GM18499 (cell line): Measurements from ENCODE around the gene RAB28.
A peak's percentile ranks its signal among the peaks of the same experiment; 100 is the strongest.

Source experiments
- ATAC-seq: cut with Tn5 transposase; IDR thresholded peaks from one replicate; pipeline ENCODE4 v1.9.1; 2021; ENCODE audit warnings: moderate number of reproducible peaks; ENCODE audit not compliant: insufficient read depth, unreplicated experiment

The RAB28 gene

GRCh38 chr4:13484122-13484748 is at the start of gene RAB28:
Gene RAB28, minus strand, starts transcription at chr4:13484340.
- ATAC-seq, result peak; percentile 88

GRCh38 chr4:13531625-13531998 is 47.5 kb upstream of the RAB28 start:
- no peak for ATAC-seq

DNA sequence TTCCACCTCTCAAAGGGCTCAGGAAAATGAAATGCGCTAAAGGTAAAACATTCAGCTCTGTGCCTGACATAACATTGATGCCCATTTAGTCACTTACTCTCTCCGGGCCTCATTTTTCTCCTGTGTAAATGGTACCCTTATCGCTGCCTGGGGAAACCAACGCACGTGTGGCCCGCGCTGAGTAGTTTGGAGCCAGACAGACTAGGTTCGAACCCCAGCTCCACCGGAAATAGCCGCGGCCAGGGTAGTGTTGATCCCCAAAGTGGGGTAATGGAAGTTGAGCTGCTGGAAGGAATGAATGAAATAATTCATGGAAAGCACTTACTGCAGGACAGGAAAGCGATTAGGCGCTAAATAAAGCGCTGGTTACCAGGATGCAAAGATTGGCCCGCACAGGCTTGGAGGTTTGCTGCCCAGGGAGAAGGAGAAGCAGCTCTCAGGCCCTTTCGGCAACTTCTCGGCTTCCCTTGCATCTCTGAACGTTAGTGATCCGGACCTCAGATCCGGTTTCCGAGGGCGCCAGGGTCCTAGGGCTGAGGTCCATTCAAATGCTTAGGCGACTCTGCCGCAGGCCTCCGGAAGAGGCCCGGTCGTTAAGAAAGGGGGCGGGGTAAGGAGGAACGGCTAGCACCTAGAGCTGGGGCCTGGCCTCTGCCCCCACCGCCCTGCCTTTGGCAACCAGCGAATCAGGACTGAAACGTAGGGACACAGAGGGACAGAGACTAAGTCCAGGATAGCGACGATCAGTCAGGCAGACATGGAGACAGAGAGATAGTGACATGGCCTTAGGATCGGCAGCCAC is 46.9 kb upstream of the RAB28 start:
- no peak for ATAC-seq

- no peak for ATAC-seq
Measured at GRCh38 chr4:13529128-13529919, 45.2 kb upstream of the RAB28 start.

- no peak for ATAC-seq
Measured at GRCh38 chr4:13528821-13529127, 44.6 kb upstream of the RAB28 start.

GRCh38 chr4:13527981-13528820 is 44.1 kb upstream of the RAB28 start:
- ATAC-seq, result peak; percentile 79

DNA sequence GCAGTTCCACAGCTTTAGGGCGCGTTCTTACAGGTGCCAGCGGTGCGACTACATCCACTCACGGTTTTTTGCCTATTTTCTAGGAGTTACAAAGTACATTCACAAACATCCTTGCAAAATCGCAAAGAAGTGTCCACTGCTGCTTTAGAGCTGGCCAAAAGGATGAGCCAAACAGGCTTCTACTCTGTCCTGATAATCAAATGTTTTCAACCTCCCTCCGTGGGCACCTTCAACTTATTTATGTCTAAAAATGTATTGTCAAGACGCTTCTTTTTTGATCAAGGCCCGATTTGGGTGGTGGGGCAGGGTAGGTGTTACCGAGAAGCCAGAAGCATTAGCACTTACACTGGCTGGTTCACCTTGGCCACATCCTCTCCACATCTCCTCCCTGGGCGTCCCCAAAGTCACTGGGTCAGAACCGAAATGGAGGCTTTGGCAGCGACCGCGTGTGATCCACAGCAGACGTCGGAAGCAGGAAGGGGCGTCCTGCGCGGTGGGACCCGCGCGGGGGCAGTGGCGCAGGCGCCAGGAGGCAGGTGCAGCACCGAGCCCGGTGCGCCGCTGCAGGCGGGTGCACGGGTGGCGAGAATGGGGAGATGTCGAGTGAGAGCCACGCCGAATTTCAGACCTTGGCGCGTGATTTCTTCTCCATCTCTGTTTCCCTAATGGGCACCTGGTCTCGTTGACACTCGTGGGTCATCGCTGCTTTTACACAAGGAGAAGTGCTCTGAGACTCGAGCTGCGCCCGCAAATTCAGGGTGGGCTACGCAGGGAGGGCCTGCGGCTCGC is 43.2 kb upstream of the RAB28 start:
- no peak for ATAC-seq

- no peak for ATAC-seq
Measured at GRCh38 chr4:13526658-13527057, 42.5 kb upstream of the RAB28 start.

DNA sequence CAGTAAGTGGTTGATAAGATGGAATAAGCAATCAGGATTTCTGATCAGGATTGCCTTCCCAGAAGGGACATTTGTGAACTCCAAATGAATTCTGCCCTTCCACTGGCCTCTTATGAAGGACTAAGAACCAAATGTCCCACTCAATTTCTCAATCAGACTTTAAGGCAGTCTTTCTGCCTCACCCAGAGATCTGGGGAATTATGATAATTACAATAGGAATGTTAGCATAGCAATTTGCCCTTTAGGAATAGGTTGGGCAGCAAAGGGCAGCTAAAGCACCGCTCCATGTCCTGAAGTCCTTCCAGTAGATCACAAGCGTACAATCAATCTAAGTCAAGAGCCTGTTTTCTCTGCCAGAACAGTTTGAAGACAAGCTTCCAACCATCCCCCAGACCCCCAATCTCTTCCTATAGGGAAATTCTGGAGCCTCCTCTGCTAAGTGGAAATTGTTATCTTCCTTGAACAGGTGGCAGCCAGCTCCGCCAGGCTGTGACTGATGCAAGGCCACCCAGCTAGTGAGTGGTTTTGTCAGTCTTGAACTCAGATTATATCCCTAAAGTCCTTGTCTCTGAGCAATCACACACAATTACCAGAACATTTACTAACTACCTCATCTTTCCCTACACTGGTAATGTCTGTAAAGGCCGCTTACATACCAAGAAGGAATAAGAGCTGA is 41.6 kb upstream of the RAB28 start:
- no peak for ATAC-seq

- ATAC-seq, result no peak
Measured at GRCh38 chr4:13524504-13525243, 40.5 kb upstream of the RAB28 start.

- no peak for ATAC-seq
Measured at GRCh38 chr4:13523591-13524503, 39.7 kb upstream of the RAB28 start.

DNA sequence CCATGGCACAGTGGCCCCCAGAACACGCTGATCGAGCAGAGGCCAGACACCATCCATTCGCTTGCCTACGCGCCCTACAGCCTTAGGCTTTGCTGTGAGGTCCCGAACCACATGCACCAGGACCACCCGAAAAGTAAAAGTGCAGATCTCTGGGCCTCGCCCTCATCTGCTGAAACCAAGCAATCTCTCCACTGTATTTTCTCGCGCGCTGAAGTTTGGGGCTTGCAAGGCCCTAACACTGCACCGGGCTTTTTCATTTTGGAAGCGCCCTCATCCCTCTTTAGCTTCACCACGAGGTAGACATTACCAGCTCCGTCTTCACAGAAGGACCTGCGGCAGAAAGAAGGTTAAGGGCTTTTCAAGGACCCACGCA is 39.0 kb upstream of the RAB28 start:
- no peak for ATAC-seq

DNA sequence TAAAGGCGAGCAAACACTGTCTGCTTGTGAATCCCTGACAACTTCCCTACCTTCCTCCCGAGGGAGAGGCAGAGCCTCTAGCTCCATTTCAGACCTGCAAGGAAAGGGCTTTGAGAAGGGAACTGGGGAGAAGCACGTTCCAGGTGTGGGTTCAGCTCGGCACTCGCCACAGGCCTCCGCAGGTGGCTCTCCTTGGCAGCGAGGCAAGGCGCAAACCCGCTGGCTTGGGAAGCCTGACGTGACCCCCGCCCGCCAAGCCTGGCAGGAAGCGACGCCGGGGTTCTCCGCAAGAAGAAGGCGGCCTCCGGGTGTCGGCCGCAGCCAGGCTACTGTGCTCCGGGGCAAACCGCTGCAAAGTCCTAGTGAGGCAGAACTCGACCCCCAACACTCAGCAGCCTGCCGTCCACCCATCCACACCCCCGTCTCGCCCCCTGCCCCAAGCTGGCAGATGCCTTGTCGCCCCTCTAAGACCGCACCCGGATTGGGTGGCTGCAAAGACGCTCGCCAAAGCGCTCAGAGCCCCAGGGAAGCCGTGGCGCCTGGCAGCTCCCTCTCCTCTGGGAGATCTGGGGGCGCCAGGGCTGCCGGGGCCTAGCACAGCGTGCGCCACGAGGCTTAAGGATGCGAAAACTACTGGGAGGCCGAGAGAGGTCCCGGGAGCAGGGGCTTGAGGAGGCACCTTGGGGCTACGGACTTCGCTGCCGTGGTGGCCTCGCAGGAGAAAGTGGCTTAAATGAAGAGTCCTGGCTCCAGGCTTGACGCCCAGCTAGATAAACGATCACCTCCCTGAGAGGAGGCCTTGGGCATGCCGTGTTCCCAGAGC is 38.4 kb upstream of the RAB28 start:
- no peak for ATAC-seq

DNA sequence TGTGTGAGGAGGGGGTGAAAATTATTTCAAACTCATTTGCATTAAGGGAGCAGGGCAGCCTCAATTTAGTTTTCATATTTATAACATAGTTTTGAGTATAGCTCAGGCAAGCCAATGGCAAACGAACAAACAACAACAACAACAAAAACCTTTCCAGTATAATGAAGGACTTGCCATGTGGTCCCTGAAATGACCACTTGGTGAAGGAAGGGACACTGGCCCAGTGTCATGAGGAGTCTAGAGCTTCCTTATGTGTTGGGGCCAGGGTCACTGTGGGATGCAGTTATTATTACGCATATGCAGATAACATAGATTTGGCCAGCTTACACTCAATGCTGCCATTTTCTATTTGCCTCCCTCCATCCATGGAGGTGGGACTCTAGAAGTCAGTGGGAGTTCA is 36.9 kb upstream of the RAB28 start:
- no peak for ATAC-seq

GRCh38 chr4:13516315-13516860 is 32.2 kb upstream of the RAB28 start:
- no peak for ATAC-seq

GRCh38 chr4:13515268-13515667 is 31.1 kb upstream of the RAB28 start:
- ATAC-seq, result no peak
